NCI-H146 (cell line): Measurements from ENCODE around the gene TMEM178B.

Experiments
- DNase-seq: peaks from one replicate; lab custom pipeline; 2025; lab: John Stamatoyannopoulos, UW

Gene TMEM178B

GRCh38 chr7:141221007-141221612 is 147.2 kb downstream of the TMEM178B start:
- DNase-seq: no peak

GRCh38 chr7:141225916-141226618 is 152.2 kb downstream of the TMEM178B start:
- no peak for DNase-seq

DNA sequence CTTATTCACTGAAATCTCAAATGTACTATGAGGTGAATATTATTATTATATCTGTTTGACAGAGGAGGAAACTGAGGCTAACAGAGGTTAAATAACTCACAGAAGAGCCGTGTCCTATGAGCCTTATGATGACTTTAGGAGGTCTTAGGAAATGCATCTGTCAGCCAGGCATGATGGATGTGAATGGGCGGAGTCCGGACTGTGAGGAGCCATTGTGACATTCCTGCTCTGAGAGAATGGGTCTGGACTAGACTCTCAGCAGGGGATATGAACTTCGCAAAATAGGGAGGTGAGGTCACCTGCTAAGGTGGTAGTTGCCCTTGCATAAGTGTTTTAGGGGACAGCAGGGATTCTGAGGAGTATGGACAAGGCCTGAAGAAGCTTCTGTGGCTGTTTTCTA is 153.6 kb downstream of the TMEM178B start:
- peak; percentile 22 for DNase-seq

- DNase-seq: no peak
These were observed 154.6 kb downstream of the TMEM178B start for GRCh38 chr7:141228482-141228881.

DNA sequence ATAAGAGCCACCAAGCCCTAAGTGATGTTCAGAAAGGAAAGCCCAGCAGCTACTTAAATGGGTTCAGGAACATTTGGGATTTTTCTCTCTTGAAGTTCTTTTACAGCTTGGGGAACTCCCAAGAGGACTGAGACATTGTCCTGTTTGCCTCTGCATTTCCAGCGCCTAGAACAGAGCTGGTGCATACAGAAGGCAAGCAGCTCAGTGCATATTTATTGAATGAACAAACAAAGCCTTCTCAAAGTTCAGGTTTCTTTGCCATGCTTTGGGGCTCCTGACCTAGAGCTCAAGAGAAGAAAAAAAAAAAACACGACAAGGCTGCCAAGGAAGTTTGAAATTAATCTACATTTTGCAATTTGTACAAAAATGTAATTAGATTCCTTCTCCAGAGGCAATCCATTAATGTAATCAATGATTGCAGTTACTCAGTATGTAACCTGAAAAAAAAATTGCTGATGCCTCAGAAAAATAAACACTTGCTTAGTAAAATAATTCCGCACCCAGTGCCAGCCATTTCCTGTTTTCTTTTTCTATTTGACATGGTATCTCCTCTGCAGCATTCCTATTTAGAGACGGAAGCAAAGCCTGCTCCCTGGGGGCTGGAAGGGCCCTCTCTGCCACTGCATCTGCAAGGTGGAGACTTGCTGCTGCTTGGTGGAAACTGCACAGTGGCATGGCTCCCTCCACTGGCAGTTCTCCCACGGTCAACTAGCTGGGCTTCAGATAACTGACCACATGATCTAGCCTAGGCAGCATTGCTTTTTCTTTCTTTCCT is 157.3 kb downstream of the TMEM178B start:
- DNase-seq: peak; percentile 80

DNA sequence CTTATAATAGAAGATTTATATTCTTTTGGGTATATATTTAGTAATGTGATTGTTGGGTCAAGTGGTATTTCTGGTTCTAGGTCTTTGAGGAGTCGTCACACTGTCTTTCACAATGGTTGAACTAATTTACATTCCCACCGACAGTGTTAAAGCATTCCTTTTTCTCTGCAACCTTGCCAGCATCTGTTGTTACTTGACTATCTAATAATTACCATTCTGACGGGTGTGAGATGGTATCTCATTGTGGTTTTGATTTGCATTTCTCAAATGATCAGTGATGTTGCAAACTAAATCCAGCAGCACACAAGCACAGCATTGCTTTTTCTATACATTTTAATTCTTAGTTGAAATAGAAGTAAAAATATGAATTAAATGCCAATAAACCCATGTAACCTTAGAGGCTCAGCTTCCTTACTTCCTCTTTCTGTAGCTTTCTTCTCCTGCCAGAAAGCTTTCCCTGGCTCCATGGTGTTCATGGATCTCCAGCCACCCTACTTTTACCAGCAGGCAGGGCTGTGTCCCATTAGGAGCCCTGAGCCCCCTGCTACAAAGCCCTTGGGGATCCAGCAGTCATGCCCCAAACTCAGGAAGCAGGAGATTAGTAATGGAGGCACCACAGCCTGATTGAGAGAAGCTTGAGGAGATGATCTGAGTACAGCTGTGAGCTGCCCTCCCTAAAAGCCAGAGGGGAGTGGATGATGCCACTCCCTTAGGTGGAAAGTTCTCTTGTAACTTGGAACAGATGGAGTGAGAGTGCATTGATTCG is 158.6 kb downstream of the TMEM178B start:
- no peak for DNase-seq

DNA sequence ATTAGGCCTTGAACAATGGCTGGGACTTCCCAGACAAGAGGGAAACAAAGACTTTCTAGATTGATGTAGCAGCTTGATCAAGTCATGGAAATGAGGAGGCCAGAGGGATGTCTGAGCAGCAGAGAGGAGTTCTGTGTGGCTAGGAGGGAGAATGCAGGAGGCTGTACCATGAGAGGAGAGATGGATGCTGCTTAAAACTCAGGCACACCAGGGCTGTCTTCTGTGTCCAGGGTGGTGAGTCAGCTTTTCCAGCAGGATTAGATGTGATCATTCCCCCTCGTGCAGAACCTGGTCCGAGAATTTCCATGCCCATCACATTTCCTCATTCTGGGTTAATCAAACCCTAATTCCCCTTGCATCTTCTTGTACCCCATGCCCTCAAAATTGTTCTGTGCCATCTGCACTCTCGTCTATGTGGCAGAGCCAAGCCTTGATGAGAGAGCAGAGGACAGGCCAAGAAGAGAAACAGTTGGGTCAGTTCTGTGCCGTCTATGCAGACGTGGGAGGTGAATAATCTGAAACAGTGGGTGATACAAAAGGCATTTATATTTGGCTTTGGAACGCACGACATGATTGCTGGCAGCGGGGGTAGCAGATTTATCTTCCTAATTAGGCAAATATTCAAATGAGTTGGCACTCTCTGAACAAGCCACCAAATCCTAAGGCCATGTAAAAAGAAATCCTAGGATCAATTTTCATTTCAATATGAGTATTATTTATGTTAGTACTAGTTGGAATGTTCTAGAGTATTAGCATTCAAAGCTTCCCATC is 160.7 kb downstream of the TMEM178B start:
- no peak for DNase-seq

GRCh38 chr7:141235656-141236055 is 161.8 kb downstream of the TMEM178B start:
- no peak for DNase-seq

- no peak for DNase-seq
These were observed 164.9 kb downstream of the TMEM178B start for GRCh38 chr7:141238596-141239243.

DNA sequence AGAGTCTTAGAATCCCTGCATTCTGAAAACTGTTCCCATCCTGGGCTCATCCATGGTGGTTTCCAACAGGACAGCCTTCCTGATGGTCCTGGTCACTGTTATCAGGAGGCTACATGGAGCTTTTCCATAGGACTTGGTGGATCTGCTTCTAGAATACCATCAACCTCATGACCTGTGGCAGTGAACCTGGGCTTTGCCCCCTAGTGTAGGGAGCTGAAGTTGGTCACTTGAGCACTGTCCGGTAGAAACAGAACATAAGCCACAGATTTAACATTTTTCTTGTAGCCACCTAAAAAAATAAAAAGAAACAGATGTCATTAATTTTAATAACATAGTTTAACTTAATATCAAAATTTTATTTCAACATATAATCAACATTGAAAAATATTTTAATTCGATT is 165.8 kb downstream of the TMEM178B start:
- DNase-seq: no peak

DNA sequence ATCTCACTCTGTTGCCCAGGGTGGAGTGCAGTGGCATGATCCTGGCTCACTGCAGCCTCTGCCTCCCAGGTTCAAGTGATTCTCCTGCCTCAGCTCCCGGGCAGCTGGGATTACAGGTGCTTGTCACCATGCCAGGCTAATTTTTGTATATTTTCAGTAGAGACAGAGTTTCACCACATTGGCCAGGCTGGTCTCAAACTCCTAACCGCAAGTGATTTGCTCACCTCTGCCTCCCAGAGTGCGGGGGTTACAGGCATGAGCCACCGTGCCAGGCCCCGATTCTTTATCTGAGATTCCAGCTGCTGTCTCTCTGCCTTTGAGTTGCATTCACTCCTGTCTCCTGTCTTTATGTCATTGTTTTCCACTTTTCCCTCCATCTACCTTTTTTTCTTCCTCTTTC is 168.7 kb downstream of the TMEM178B start:
- DNase-seq: no peak

- DNase-seq: no peak
These were observed 169.5 kb downstream of the TMEM178B start for GRCh38 chr7:141243368-141243767.

- DNase-seq: no peak
These were observed 170.6 kb downstream of the TMEM178B start for GRCh38 chr7:141244435-141244834.

DNA sequence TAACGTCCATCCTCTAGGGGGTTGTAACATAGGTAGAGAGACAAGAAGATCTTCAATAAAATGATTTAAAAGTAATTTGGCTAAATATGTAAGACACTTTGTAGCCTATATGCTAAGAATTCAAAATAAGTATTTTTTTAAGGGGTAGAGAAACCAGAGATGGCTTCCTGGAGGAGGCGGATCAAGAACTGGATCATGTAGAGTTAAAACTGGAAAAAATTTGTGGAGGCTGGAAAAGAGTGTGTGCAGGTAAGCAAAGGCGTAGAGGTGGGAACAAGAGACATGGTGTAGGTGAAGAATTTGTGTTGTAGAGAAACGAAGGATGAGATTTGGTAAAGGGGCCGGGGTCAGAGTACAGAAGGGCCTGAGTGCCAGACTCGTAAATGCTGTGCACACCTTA is 172.6 kb downstream of the TMEM178B start:
- DNase-seq: no peak

- DNase-seq: no peak
These were observed 177.3 kb downstream of the TMEM178B start for GRCh38 chr7:141251180-141251579.

DNA sequence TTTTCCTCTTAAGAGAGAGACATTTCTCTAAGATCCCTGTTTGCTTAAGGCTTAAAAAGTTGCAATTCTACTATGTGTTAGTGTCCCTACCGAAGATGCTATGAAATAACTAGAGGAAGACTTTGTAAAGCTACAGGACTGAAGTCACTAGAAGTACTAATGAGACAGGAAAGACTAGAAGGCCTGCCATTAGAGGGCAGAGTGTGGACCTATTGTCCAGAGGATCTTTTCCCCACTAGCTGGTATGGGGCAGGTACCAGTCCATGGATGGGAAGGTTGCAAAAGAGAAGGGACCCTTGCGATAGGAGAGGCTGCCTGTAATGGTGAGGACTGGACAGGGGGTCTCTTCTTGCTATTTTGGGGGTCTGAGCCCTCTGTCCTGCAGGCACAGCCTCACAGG is 178.1 kb downstream of the TMEM178B start:
- DNase-seq: no peak

- no peak for DNase-seq
These were observed 183.7 kb downstream of the TMEM178B start for GRCh38 chr7:141257597-141257996.

- DNase-seq: no peak
These were observed 184.7 kb downstream of the TMEM178B start for GRCh38 chr7:141258559-141258958.

- DNase-seq: no peak
These were observed 188.5 kb downstream of the TMEM178B start for GRCh38 chr7:141262101-141263090.

- no peak for DNase-seq
These were observed 189.6 kb downstream of the TMEM178B start for GRCh38 chr7:141263508-141263907.
